HEK293T (cell line): Measurements from ENCODE around the gene PLPP7.
"Not testable (repeated sequence)": the region's sequence is repeated elsewhere in the genome, so short reads cannot be mapped to it uniquely, and the experiment has no call there.

Source experiments
- CTCF ChIA-PET: fragments of 350-600 bp; formaldehyde crosslinking; extraction: SDS; loops from one replicate; lab custom pipeline; 2021; ENCODE audit warnings: antibody characterized with exemption, inconsistent platforms; lab: Yijun Ruan, JAX
- POLR2A ChIA-PET: fragments of 350-600 bp; formaldehyde crosslinking; extraction: SDS; loops from one replicate; lab custom pipeline; 2020; ENCODE audit warnings: antibody characterized with exemption, inconsistent platforms; lab: Yijun Ruan, JAX
- DNase-seq: peaks from one replicate; pipeline ENCODE4 v3.0.0; 2012; ENCODE audit warnings: mixed read lengths; ENCODE audit errors: extremely low spot score
- ARNT ChIP-seq: fragments of 450-650 bp; IDR thresholded peaks from 2 replicates; pipeline ENCODE4 v1.6.1; 2017; ENCODE audit warnings: mild to moderate bottlenecking
- CTBP1 ChIP-seq: fragments of 450-650 bp; IDR thresholded peaks from 2 replicates; pipeline ENCODE4 v1.6.1; 2016; ENCODE audit warnings: borderline replicate concordance
- FOXA1 ChIP-seq: fragments of 450-650 bp; IDR thresholded peaks from 2 replicates; pipeline ENCODE4 v1.6.1; 2016; ENCODE audit warnings: mild to moderate bottlenecking
- FOXK2 ChIP-seq: fragments of 450-650 bp; IDR thresholded peaks from 2 replicates; pipeline ENCODE4 v1.6.1; 2016; ENCODE audit warnings: mild to moderate bottlenecking
- FOXM1 ChIP-seq: fragments of 450-650 bp; IDR thresholded peaks from 2 replicates; pipeline ENCODE4 v1.6.1; 2017; ENCODE audit warnings: mild to moderate bottlenecking, borderline replicate concordance
- HDGF ChIP-seq: fragments of 450-650 bp; IDR thresholded peaks from 2 replicates; pipeline ENCODE4 v1.6.1; 2017; ENCODE audit warnings: antibody characterized with exemption, borderline replicate concordance
- L3MBTL2 ChIP-seq: fragments of 450-650 bp; conservative IDR thresholded peaks from 2 replicates; pipeline ENCODE4 v1.6.1; 2016; ENCODE audit warnings: mild to moderate bottlenecking
- NFRKB ChIP-seq: fragments of 450-650 bp; IDR thresholded peaks from 2 replicates; pipeline ENCODE4 v1.6.1; 2016; ENCODE audit warnings: mild to moderate bottlenecking, moderate library complexity
- PKNOX1 ChIP-seq: fragments of 450-650 bp; IDR thresholded peaks from 2 replicates; pipeline ENCODE4 v1.6.1; 2016
- SP1 ChIP-seq: fragments of 450-650 bp; IDR thresholded peaks from 2 replicates; pipeline ENCODE4 v1.6.1; 2017
- ZNF384 ChIP-seq: fragments of 450-650 bp; IDR thresholded peaks from 2 replicates; pipeline ENCODE4 v1.6.1; 2016

PLPP7 gene

GRCh38 chr9:131349522-131349880 lies 60.0 kb downstream of the PLPP7 start:
- peak; percentile 6 for DNase-seq
- ChIA-PET POLR2A (interaction anchor here (0.6 kb wide), 1 partner anchor 297 kb away, joined by 3 read pairs; no protein-coding TSS in a partner anchor), CTCF (interaction anchor here (0.5 to 1.3 kb wide), 10 partner anchors 10 to 397 kb away, joined by 3 to 7 read pairs (median 3); no protein-coding TSS in a partner anchor)
- no peak for TF ChIP-seq CTBP1
- no peak for TF ChIP-seq PKNOX1
- TF ChIP-seq FOXA1, result no peak
- no peak for TF ChIP-seq HDGF
- no peak for TF ChIP-seq FOXK2
- TF ChIP-seq L3MBTL2, result no peak
- no peak for TF ChIP-seq ZNF384
- no peak for TF ChIP-seq ARNT

- POLR2A ChIA-PET, result interaction anchor here (0.6 to 1.1 kb wide), 2 partner anchors 298 to 362 kb away, joined by 3 read pairs; no protein-coding TSS in a partner anchor
- CTCF ChIA-PET, result interaction anchor here (0.5 to 1.3 kb wide), 12 partner anchors 8 to 397 kb away, joined by 3 to 7 read pairs (median 3); no protein-coding TSS in a partner anchor
- 0 out of 2 replicates have a peak, but pooled peaks have one; percentile 3 for TF ChIP-seq FOXM1
- TF ChIP-seq SP1, result no peak
- peak; percentile 52; the same call in 1 of the 2 replicates for TF ChIP-seq PKNOX1
- peak; percentile 64 for TF ChIP-seq L3MBTL2
- no peak for DNase-seq
Observed at GRCh38 chr9:131349881-131350563, 60.5 kb downstream of the PLPP7 start.

- POLR2A ChIA-PET, CTCF ChIA-PET, DNase-seq: not testable (repeated sequence)
Observed at GRCh38 chr9:131356479-131356878, 67.0 kb downstream of the PLPP7 start.

- no peak for DNase-seq
- ChIA-PET CTCF (interaction anchor here (0.7 to 0.8 kb wide), 2 partner anchors 8 to 126 kb away, joined by 3 to 4 read pairs; no protein-coding TSS in a partner anchor), POLR2A (no interaction called here)
- no peak for TF ChIP-seq NFRKB
- no peak for TF ChIP-seq L3MBTL2
Observed at GRCh38 chr9:131358556-131358955, 69.0 kb downstream of the PLPP7 start.
